ENCODE measurements around the gene AUTS2. TPM values are rescaled to one million over a fixed set of nuclear protein-coding genes. Genes with fewer than 3 reads are reported as not detected.

AUTS2 gene
- total and polyA plus RNA-seq, 10 of the 15 experiments (the other 5 are each of a cell fraction or from before 2014, with no cell fraction given) = 6.4 to 55.6 (median 21.6) TPM

- TF ChIP-seq PKNOX1 (IDR thresholded peaks at IDR 0.05) = no peak
Observed at GRCh38 chr7:69839782-69840181, 241.5 kb downstream of the AUTS2 start (continued).

GRCh38 chr7:69840248-69840647, 242.0 kb downstream of the AUTS2 start:
- SMC1A ChIA-PET (ENCODE audit: uncharacterized antibody, unreplicated experiment) = interaction anchor here (0.9 to 13.2 kb wide), 17 partner anchors 8 to 115 kb away, joined by 3 to 145 read pairs (median 5); no protein-coding TSS in a partner anchor
- Histone ChIP-seq H3K36me3 (ENCODE audit: control insufficient read depth in 2 of 2, insufficient read depth in 2 of 2, low read length in 1 of 2) (no peaks in the 10 kb centered on the region; a peak in 1 of 4 replicates), H3K27me3 (replicated peaks in 1 of 2; ENCODE audit: control insufficient read depth in 2 of 2, insufficient read depth in 2 of 2, low read length in 1 of 2) (no peaks in the 10 kb centered on the region), H3K4me3 (peak overlapping the region; percentile 27; the same call in 1 of the 2 replicates), H3K9me3 (replicated peaks; ENCODE audit: control insufficient read depth, insufficient read depth, low read length) (no peaks in the 10 kb centered on the region), H3K27ac (ENCODE audit: control insufficient read depth, insufficient read depth) (peak overlapping the region; percentile 54; the same call in 1 of the 2 replicates), H3K9ac (ENCODE audit: control insufficient read depth, insufficient read depth, low read length) (peak overlapping the region; percentile 19; the same call in 1 of the 2 replicates), H2AFZ (ENCODE audit: control insufficient read depth, low read depth, low read length) (no peak overlapping the region), H3K4me1 (ENCODE audit: control insufficient read depth, insufficient read depth, low read length) (peaks cover 55% of the 10 kb centered on the region), H3K4me2 (ENCODE audit: control insufficient read depth, insufficient read depth) (peak overlapping the region; percentile 46), H3K79me2 (ENCODE audit: control insufficient read depth, insufficient read depth, low read length) (peaks cover 14% of the 10 kb centered on the region), H4K20me1 (ENCODE audit: control insufficient read depth, insufficient read depth) (no peaks in the 10 kb centered on the region)
- CTCF ChIA-PET = interaction anchor here (0.6 to 2.5 kb wide), 7 partner anchors 12 to 287 kb away, joined by 3 to 16 read pairs (median 4); no protein-coding TSS in a partner anchor
- in situ Hi-C loops (cut with MboI) (no loop called here), intact Hi-C loops (cut with micrococcal nuclease; ENCODE audit: unreplicated experiment) (loop anchor here (2.0 kb wide), 1 partner anchor 13 kb away; no protein-coding TSS in a partner anchor)
- no peak for DNase-seq (ENCODE audit: low read depth, low spot score)
- POLR2A ChIA-PET = interaction anchor here (1.0 to 1.1 kb wide), 3 partner anchors 14 to 66 kb away, joined by 3 to 5 read pairs (median 4); no protein-coding TSS in a partner anchor
- WGBS (ENCODE audit: insufficient coverage, insufficient replicate concordance, low lambda C conversion rate, missing lambda C conversion rate) = 0% methylated on average over 3 of the region's 3 CpGs
- peak; percentile 33 for ATAC-seq
- FAIRE-seq = no peak
- RAD21 ChIA-PET (ENCODE audit: unreplicated experiment) = interaction anchor here (0.8 to 4.6 kb wide), 15 partner anchors 10 to 858 kb away, joined by 3 to 40 read pairs (median 4); no protein-coding TSS in a partner anchor
- no TSS peak for BruUV-seq (replicated peaks)
- no peak for TF ChIP-seq NR2C2 (IDR thresholded peaks at IDR 0.05; ENCODE audit: borderline replicate concordance, control insufficient read depth, insufficient read length, low read depth)
- 0 out of 3 replicates have a peak, but pooled peaks have one; percentile 33 for TF ChIP-seq POU2F2 (IDR thresholded peaks at IDR 0.05; ENCODE audit: borderline replicate concordance, low read depth, low read length)
- TF ChIP-seq NFIC (IDR thresholded peaks at IDR 0.05; ENCODE audit: low read depth, low read length) = peak; percentile 36; the same call in 1 of the 2 replicates
- TF ChIP-seq HDAC6 (IDR thresholded peaks at IDR 0.05; ENCODE audit: unreplicated experiment) = no peak
- no peak for TF ChIP-seq RCOR1 (conservative IDR thresholded peaks at IDR 0.05; ENCODE audit: low read depth, low read length)
- no peak for TF ChIP-seq CTCF (IDR thresholded peaks at IDR 0.05 in 2 of 3, conservative IDR thresholded peaks at IDR 0.05 in 1 of 3; ENCODE audit: control insufficient read depth in 2 of 3, extremely low read depth in 1 of 3, insufficient read depth in 1 of 3, low read depth in 3 of 3, low read length in 3 of 3)
- no peak for TF ChIP-seq ZNF622 (IDR thresholded peaks at IDR 0.05)
- no peak for TF ChIP-seq LARP7 (IDR thresholded peaks at IDR 0.05)
- no peak for TF ChIP-seq TAF1 (IDR thresholded peaks at IDR 0.05; ENCODE audit: borderline replicate concordance, low read depth, low read length)
- no peak for TF ChIP-seq CHD4 (IDR thresholded peaks at IDR 0.05)
- TF ChIP-seq NKRF (conservative IDR thresholded peaks at IDR 0.05) = no peak
- no peak for TF ChIP-seq BHLHE40 (IDR thresholded peaks at IDR 0.05; ENCODE audit: borderline replicate concordance in 1 of 2, low read depth in 2 of 2, low read length in 1 of 2)
- no peak for TF ChIP-seq E4F1 (IDR thresholded peaks at IDR 0.05; ENCODE audit: borderline replicate concordance, partially characterized antibody)

Measured in GM12878 (cell line).